ENCODE results near the gene IRF2BP2.

The IRF2BP2 gene

GRCh38 chr1:234610061-234610665 lies at the start of gene IRF2BP2:
Gene IRF2BP2, minus strand, starts transcription at chr1:234610178. Its CDS starts 684 bp downstream, at chr1:234609494.
- DNase-seq (ENCODE audit: low read depth in 2 of 3, low spot score in 1 of 3), result peak; percentile 65 to 74 (median 66)

DNA sequence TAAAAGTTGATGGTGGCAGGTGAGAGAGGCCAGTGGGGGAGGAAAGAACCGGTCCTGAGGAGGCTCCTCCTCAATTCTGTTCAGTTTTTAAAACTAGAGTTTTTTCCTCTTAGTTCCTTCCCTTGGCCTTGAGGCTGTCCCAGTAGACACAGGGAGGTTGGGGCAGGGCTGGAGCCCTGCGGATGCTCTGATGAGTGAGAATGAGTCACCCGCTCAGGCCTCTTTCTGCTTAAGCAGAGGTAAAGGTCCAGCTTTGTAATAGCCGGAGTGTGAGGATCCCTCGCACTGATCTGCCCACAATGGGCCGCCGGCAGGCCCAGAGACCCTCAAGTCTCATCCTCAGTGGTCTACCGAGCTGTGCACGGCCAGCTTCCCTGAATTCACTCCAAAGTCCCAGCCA lies 49.6 kb upstream of the IRF2BP2 start:
- DNase-seq (ENCODE audit: low read depth in 2 of 3, low spot score in 1 of 3), result no peak

GRCh38 chr1:234658138-234658537 lies 48.2 kb upstream of the IRF2BP2 start:
- DNase-seq (ENCODE audit: low read depth in 2 of 3, low spot score in 1 of 3), result no peak

- peak in 2 of 3 donors; percentile 24 for DNase-seq (ENCODE audit: low read depth in 2 of 3, low spot score in 1 of 3)
Measured at GRCh38 chr1:234656944-234657654, 47.1 kb upstream of the IRF2BP2 start.

DNA sequence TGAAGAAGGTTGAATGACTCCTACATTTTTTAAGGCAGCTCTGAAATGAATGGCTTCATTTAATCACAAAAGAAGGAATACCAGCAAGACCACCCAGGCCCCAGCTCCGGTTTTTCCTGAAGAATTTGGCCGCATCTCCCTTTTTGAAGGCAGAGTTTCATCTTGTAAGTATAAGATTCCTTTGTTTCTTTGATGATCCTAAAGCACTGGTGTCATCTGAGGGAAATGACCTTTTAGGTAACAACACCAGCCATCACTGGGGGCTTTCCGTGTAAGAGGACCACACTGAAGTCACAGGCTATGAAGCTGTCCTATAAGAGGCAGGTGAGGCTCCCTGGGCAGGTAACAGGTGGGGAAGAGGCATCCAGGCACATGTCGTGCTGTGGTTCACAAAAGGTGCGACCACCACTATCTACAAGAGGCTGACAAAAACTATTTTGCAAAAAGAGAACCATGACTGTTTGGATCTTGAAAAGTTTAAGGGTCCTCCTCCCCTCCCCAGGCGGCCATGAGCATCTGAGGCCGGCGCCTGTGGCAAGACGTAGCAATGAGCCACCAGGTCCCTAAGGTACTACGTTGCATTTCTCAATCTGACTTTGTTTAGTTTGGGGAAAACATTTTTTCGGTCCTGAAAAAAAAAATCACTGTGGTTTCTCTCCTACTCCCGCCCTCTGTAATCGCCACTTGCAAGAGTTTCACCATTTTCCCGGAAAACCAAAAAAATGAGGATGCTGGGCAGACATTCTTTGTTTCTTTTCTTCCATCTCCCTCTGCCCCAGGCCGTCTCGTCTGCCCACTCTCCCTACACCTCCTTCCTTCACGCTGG lies 46.3 kb upstream of the IRF2BP2 start:
- no peak for DNase-seq (ENCODE audit: low read depth in 2 of 3, low spot score in 1 of 3)

DNA sequence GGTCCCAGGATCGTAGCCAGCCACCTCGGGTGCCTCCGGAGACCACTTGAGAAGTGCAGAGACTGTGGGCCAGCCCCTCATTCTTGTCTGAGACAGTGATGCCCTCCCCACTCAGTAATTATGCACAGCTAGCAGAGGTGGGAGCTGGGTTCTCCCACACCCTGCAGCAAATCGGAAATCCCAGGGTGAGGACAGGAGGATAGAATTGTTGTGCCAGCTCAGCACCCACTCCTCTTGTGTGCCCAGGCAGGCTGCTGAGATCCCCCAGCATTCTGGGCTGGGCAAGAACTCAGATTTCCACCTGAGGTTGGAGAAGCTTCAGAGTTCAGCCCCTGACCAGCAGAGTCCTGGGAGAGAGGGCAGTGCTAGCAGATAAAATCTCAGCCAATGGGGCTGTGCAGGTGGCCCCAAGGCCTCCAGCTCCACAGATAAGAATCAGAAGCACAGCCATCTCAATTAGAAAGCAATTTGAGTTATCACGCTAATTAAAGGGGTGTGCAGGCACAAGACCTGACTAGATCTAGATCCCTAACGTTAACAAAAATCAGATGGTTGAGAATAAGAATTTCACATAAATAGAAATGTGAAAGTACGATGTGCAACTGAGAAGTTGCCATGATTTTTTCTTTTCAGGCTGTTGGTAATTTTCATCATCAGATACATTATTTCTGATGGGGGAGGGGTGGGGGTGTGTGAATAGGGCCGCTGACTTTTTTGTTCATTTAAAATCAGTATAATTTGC lies 45.5 kb upstream of the IRF2BP2 start:
- DNase-seq (ENCODE audit: low read depth in 2 of 3, low spot score in 1 of 3), result no peak

DNA sequence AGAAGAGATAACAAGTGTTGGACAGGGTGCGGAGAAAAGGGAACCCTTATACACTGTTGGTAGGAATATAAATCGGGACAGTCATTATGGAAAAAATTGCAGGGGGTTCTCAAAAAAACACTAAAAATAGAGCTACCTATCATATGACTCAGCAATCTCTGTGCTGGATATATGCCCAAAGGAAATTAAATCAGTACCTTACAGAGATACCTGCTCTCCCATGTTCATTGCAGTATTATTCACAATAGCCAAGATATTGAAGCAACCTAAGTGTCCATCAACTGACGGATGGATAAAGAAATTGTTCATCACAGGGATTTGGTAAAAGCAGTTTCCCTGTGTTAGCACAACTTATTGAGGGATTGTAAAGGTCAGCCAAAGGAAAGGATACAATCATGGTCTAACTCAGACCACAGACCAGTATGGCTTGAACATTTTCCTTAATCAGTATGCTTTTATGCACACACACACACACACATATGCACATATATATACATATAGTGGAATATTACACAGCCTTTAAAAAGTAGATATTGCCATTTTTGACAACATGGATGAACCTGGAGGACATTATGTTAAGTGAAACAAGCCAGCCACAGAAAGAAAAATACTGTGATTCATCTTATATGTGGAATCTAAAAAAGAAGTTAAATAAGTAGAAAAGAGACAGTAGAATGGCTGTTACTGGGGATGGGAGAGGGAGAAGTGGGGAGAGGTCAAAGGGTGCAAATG lies 44.2 kb upstream of the IRF2BP2 start:
- DNase-seq (ENCODE audit: low read depth in 2 of 3, low spot score in 1 of 3), result no peak

- DNase-seq (ENCODE audit: low read depth in 2 of 3, low spot score in 1 of 3), result no peak
Measured at GRCh38 chr1:234649432-234650081, 39.6 kb upstream of the IRF2BP2 start.

DNA sequence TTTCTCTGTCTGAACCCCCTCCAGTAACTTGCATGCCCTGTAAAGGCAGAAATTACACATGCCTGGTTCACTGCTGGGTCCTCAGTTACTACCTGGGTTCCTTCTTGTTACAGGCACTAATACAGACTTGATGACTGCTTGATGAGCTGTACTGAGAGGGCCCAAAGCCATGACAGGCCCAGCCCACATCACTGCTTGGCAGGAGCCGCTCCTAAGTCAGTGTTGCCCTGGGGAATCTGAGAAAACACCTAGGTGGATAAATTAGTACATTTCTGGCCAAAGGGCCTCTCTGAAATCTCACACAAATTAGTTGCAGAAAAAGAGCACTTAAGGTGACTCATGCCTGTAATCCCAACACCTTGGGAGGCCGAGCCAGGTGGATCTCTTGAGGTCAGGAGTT lies 37.8 kb upstream of the IRF2BP2 start:
- DNase-seq (ENCODE audit: low read depth in 2 of 3, low spot score in 1 of 3), result no peak

- DNase-seq (ENCODE audit: low read depth in 2 of 3, low spot score in 1 of 3), result no peak
Measured at GRCh38 chr1:234647245-234647644, 37.3 kb upstream of the IRF2BP2 start.

DNA sequence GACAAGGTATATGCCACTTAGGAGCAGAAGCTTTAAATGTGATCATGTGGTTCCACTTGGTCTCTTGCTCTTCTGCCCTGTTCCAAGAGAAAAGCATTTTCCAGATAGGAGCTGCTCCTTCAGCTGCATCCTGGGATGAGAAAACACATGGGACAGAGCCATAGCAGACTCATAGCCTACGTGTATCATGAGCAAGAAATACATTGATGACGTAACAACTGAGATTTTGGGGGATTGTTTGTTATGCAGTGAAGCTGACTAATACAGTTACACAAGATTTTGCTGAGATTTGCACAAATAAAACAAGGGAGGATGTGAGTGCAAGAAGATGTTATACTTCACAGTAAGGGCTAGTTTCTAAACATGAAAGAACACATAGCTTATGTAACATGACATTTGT lies 36.0 kb upstream of the IRF2BP2 start:
- DNase-seq (ENCODE audit: low read depth in 2 of 3, low spot score in 1 of 3), result no peak

DNA sequence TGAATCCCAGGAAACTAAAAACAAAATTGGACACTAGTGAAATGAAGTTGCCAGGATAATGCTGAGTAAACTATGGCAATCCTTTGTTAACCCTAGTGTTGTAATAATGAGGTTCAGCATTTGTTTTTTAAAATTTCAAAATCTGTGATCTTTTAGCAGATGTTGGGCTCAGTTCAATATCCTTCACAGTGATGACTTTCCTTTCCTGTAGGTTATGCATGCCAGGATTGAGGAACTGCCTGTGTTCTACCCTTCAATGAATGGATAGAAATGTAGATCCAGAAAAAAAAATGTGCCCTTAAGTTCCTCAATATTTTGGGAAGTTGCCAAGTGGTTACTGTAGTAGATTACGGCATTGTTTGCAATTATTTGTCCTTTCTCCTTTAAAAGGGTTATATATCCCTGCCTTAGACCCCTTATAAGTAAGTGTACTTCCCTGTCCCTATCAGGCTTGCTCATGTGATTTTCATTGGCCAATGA lies 35.5 kb upstream of the IRF2BP2 start:
- no peak for DNase-seq (ENCODE audit: low read depth in 2 of 3, low spot score in 1 of 3)

- DNase-seq (ENCODE audit: low read depth in 2 of 3, low spot score in 1 of 3), result no peak
Measured at GRCh38 chr1:234644928-234645327, 35.0 kb upstream of the IRF2BP2 start.

- no peak for DNase-seq (ENCODE audit: low read depth in 2 of 3, low spot score in 1 of 3)
Measured at GRCh38 chr1:234643850-234644134, 33.8 kb upstream of the IRF2BP2 start.

DNA sequence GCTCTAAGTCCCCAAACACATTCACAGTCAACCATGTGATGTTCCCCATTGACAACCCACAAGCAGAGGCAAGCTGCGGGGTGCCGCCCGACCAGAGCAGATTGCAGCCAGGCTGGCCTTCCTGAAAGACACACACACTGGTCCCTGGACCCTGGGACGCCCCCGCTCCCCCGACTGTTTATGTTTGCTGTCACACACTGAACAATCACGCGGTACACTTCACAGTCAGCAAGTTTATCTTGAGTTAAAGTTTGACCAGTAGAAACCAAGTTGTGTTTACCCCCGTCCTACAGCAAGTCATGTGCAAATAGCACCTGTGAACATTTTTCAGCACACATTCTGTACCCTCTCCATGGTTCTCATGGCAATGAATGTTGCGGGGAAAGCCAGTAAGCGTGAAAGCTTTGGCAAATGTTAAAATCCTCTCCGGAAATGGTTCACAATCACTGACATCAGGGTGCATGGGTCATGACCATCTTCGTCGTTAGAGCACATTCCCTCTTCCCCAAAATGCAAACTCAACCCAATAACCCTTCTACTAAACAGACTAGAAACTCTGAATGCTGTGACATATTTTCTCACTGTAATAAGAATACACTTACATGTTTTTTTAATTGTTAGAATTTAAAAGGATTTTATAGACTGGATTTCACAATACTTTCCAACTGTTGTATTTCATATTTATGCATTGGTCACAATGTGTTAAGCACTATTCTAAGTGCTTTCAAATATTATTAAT lies 33.3 kb upstream of the IRF2BP2 start:
- no peak for DNase-seq (ENCODE audit: low read depth in 2 of 3, low spot score in 1 of 3)

DNA sequence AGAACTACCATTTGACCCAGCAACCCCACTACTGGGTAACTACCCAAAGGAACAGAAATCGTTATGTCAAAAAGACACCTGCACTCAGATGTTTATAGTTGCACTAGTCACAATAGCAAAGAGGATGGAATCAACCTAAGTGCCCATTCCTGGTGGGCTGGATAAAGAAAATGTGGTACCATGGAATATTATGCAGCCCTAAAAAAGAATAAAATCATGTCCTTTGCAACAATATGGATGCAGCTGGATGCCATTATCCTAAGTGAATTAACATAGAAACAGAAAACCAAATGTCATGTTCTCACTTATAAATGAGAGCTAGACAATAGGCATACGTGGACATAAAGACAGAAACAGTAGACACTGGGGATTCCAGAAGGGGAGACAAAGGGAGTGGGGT lies 32.5 kb upstream of the IRF2BP2 start:
- DNase-seq (ENCODE audit: low read depth in 2 of 3, low spot score in 1 of 3), result no peak

- no peak for DNase-seq (ENCODE audit: low read depth in 2 of 3, low spot score in 1 of 3)
Measured at GRCh38 chr1:234639961-234640360, 30.0 kb upstream of the IRF2BP2 start.

- DNase-seq (ENCODE audit: low read depth in 2 of 3, low spot score in 1 of 3), result no peak
Measured at GRCh38 chr1:234638832-234639799, 29.1 kb upstream of the IRF2BP2 start.

All from stimulated activated CD4-positive, alpha-beta T cell treated with anti-CD3 and anti-CD28 coated beads, Interleukin-12 subunit alpha, Interleukin-12 subunit beta, amount 100 ng/mL, for 48 hours (primary cell).